HCT116 (cell line): ENCODE measurements around the gene CAMSAP3. TPM values are rescaled to one million over a fixed set of nuclear protein-coding genes. Genes with fewer than 3 reads are reported as not detected.

ENCODE experiments used
- ATAC-seq: fragments of 200-7000 bp; cut with Tn5 transposase; 2 replicates; pipeline ENCODE4 v1.9.1; 2020; ENCODE audit warnings: mild to moderate bottlenecking, moderate library complexity
- BruUV-seq: library from RNA; stranded (reverse); fragments of 400-500 nt; replicated peaks from 2 replicates; lab custom pipeline; 2021; lab: Mats Ljungman, UMichigan
- CTCF ChIA-PET: fragments of 300-600 bp; sonication (Branson Sonifier 250); formaldehyde crosslinking; loops from one replicate; lab custom pipeline; 2021; ENCODE audit warnings: antibody characterized with exemption; lab: Charles Lee
- POLR2A ChIA-PET: fragments of 300-600, 350-600 bp; sonication (Branson Sonifier 250); formaldehyde crosslinking; loops from one replicate; lab custom pipeline; 2021; ENCODE audit warnings: antibody characterized with exemption; lab: Charles Lee
- RAD21 ChIA-PET, 2 experiments: fragments of 300-600 bp; sonication (Branson Sonifier 250); formaldehyde crosslinking; loops; one replicate each; lab custom pipeline; 2023; ENCODE audit warnings: low total read pairs in 2 of 2; ENCODE audit not compliant: uncharacterized antibody in 2 of 2, unreplicated experiment in 2 of 2, low non-redundant PET in 1 of 2; lab: Charles Lee
- DNase-seq: peaks from one replicate; pipeline ENCODE4 v3.0.0-alpha.2; 2010; ENCODE audit warnings: low read depth, low spot score
- H2AFZ ChIP-seq: fragments of 200-600 bp; shearing (Covaris generic), sonication (generic); 2 replicates; pipeline ENCODE4 v1.6.1; 2017; ENCODE audit warnings: low read depth, mixed run types, mixed read lengths, antibody characterized with exemption, low read length; ENCODE audit not compliant: poor library complexity, severe bottlenecking
- H3K27ac ChIP-seq: 2 replicates; pipeline ENCODE4 v1.5.1; 2012; ENCODE audit warnings: low read depth, low read length
- H3K27me3 ChIP-seq: fragments of 200-600 bp; sonication (generic); 2 replicates; pipeline ENCODE4 v1.6.1; 2016; ENCODE audit warnings: mixed run types, low read length, mixed read lengths; ENCODE audit not compliant: insufficient read depth
- H3K36me3 ChIP-seq, 2 experiments: fragments of 200-500 bp in 1 of 2; fragments of 200-600 bp in 1 of 2; sonication (Bioruptor generic) in 1 of 2; sonication (generic) in 1 of 2; 2 replicates each; pipeline versions ENCODE4 v1.5.1 to v1.6.1; 2014 to 2016; ENCODE audit warnings: low read length in 2 of 2, inconsistent platforms in 1 of 2, mixed read lengths in 1 of 2, mixed run types in 1 of 2; ENCODE audit not compliant: insufficient read depth in 2 of 2, control insufficient read depth in 1 of 2
- H3K4me1 ChIP-seq, 2 experiments: fragments of 200-600 bp in 1 of 2; sonication (generic) in 1 of 2; 2 replicates each; pipeline versions ENCODE4 v1.5.1 to v1.6.1; 2012 to 2017; ENCODE audit warnings: low read length in 2 of 2, inconsistent platforms in 1 of 2, mild to moderate bottlenecking in 1 of 2, mixed read lengths in 1 of 2, mixed run types in 1 of 2, moderate library complexity in 1 of 2; ENCODE audit not compliant: insufficient read depth in 2 of 2, control insufficient read depth in 1 of 2
- H3K4me2 ChIP-seq: fragments of 200-600 bp; sonication (generic); 2 replicates; pipeline ENCODE4 v1.6.1; 2017; ENCODE audit warnings: mixed run types, low read length, mixed read lengths
- H3K4me3 ChIP-seq, 2 experiments: fragments of 200-600 bp in 1 of 2; sonication (generic) in 1 of 2; replicated peaks in 1 of 2; 2 replicates each; pipeline ENCODE4 v1.5.1; 2011 to 2016; ENCODE audit warnings: low read length in 2 of 2, control low read depth in 1 of 2, low read depth in 1 of 2, mild to moderate bottlenecking in 1 of 2, mixed read lengths in 1 of 2, mixed run types in 1 of 2
- H3K79me2 ChIP-seq: fragments of 200-600 bp; sonication (generic); 2 replicates; pipeline ENCODE4 v1.6.1; 2017; ENCODE audit warnings: mild to moderate bottlenecking, mixed run types, low read length, moderate library complexity, mixed read lengths; ENCODE audit not compliant: insufficient read depth
- H3K9ac ChIP-seq: fragments of 200-600 bp; sonication (generic); 2 replicates; pipeline ENCODE4 v1.6.1; 2016; ENCODE audit warnings: low read length, mixed read lengths
- H3K9me2 ChIP-seq: fragments of 200-600 bp; sonication (generic), shearing (Covaris generic); 2 replicates; pipeline ENCODE4 v1.6.1; 2017; ENCODE audit warnings: mixed run types, mild to moderate bottlenecking, moderate library complexity; ENCODE audit not compliant: insufficient read depth
- H3K9me3 ChIP-seq, 2 experiments: fragments of 200-500 bp in 1 of 2; fragments of 200-600 bp in 1 of 2; sonication (Bioruptor generic) in 1 of 2; sonication (generic) in 1 of 2; 2 replicates each; pipeline ENCODE4 v1.6.1; 2014 to 2017; ENCODE audit warnings: low read length in 2 of 2, mixed read lengths in 2 of 2, inconsistent platforms in 1 of 2, low read depth in 1 of 2, mild to moderate bottlenecking in 1 of 2, mixed run types in 1 of 2, moderate library complexity in 1 of 2; ENCODE audit not compliant: control insufficient read depth in 1 of 2, insufficient read depth in 1 of 2
- H4K20me1 ChIP-seq: fragments of 200-600 bp; sonication (generic), shearing (Covaris generic); 2 replicates; pipeline ENCODE4 v1.6.1; 2017; ENCODE audit warnings: mixed run types, mild to moderate bottlenecking, moderate library complexity; ENCODE audit not compliant: insufficient read depth
- CBX3 ChIP-seq: IDR thresholded peaks from 2 replicates; pipeline ENCODE4 v1.6.1; 2012; ENCODE audit warnings: low read depth
- CEBPB ChIP-seq: IDR thresholded peaks from 2 replicates; pipeline ENCODE4 v1.6.1; 2012; ENCODE audit warnings: low read depth
- ELF1 ChIP-seq: IDR thresholded peaks from 2 replicates; pipeline ENCODE4 v1.6.1; 2012; ENCODE audit warnings: low read depth, borderline replicate concordance
- EZH2 ChIP-seq: fragments of 200-600 bp; sonication (generic); IDR thresholded peaks from 2 replicates; pipeline ENCODE4 v1.6.1; 2017; ENCODE audit warnings: antibody characterized with exemption, mixed run types
- FOSL1 ChIP-seq: IDR thresholded peaks from 2 replicates; pipeline ENCODE4 v1.6.1; 2012; ENCODE audit warnings: low read depth
- POLR2A ChIP-seq: IDR thresholded peaks from 2 replicates; pipeline ENCODE4 v1.7.0; 2011; ENCODE audit warnings: borderline replicate concordance; ENCODE audit not compliant: insufficient read depth, insufficient read length; ENCODE audit errors: extremely low read depth
- REST ChIP-seq: IDR thresholded peaks from 2 replicates; pipeline ENCODE4 v1.6.1; 2012; ENCODE audit warnings: low read depth
- SIN3A ChIP-seq: IDR thresholded peaks from 2 replicates; pipeline ENCODE4 v1.6.1; 2012; ENCODE audit warnings: low read depth
- SP1 ChIP-seq: IDR thresholded peaks from 2 replicates; pipeline ENCODE4 v1.6.1; 2012; ENCODE audit warnings: low read depth
- YY1 ChIP-seq: IDR thresholded peaks from 2 replicates; pipeline ENCODE4 v1.6.1; 2011; ENCODE audit warnings: low read length, low read depth, moderate library complexity, mild to moderate bottlenecking; ENCODE audit not compliant: insufficient replicate concordance; ENCODE audit errors: extremely low read depth
- ZFX ChIP-seq: fragments of 450-650 bp; IDR thresholded peaks from 2 replicates; pipeline ENCODE4 v1.6.1; 2017
- intact Hi-C: fragments of 100-400 bp; cut with micrococcal nuclease; formaldehyde crosslinking; loops from 2 replicates; pipeline ENCODE4 v1.10.0; 2022
- total RNA-seq: library from RNA; stranded (reverse); gene quantifications from one replicate; pipeline ENCODE4 v1.2.1, GENCODE V29; 2021; ENCODE audit not compliant: unreplicated experiment
- TF ChIP-seq, protein P1 (sequence below): IDR thresholded peaks from 2 replicates; pipeline ENCODE4 v1.6.1; 2012
- TF ChIP-seq, protein P2 (sequence below): IDR thresholded peaks from 2 replicates; pipeline ENCODE4 v1.6.1; 2012

The CAMSAP3 gene
- total RNA-seq, 1 experiment from 2014 or later = 24.0 TPM

GRCh38 chr19:7663706-7664105 lies 68.0 kb downstream of the CAMSAP3 start:
- no peaks in the 10 kb centered on the region for H4K20me1 ChIP-seq
- H3K9ac ChIP-seq = no peak overlapping the region
- ATAC-seq (no peak), DNase-seq (no peak)
- intact Hi-C loops = no loop called here
- no peak overlapping the region for H2AFZ ChIP-seq
- POLR2A ChIA-PET = no interaction called here
- BruUV-seq = no TSS peak
- H3K27me3 ChIP-seq = no peaks in the 10 kb centered on the region
- TF ChIP-seq ZFX (no peak), POLR2A (no peak), YY1 (no peak), REST (no peak), SIN3A (no peak), ELF1 (no peak), CEBPB (no peak), FOSL1 (no peak), SP1 (no peak), EZH2 (no peak), CBX3 (no peak)
- TF ChIP-seq, protein P1, sequence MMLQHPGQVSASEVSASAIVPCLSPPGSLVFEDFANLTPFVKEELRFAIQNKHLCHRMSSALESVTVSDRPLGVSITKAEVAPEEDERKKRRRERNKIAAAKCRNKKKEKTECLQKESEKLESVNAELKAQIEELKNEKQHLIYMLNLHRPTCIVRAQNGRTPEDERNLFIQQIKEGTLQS = no peak
- TF ChIP-seq, protein P2, sequence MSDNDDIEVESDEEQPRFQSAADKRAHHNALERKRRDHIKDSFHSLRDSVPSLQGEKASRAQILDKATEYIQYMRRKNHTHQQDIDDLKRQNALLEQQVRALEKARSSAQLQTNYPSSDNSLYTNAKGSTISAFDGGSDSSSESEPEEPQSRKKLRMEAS = no peak
- H3K4me3 ChIP-seq = no peak overlapping the region
- no peaks in the 10 kb centered on the region for H3K9me3 ChIP-seq
- H3K4me1 ChIP-seq = no peaks in the 10 kb centered on the region
- H3K79me2 ChIP-seq = no peaks in the 10 kb centered on the region
- RAD21 ChIA-PET = no interaction called here
- no peak overlapping the region for H3K27ac ChIP-seq
- no peaks in the 10 kb centered on the region for H3K9me2 ChIP-seq
- no peaks in the 10 kb centered on the region for H3K36me3 ChIP-seq
- no peak overlapping the region for H3K4me2 ChIP-seq
- CTCF ChIA-PET = no interaction called here
